Effector memory CD4-positive, alpha-beta T cell (primary cell): ENCODE data around the gene RAMP3.

Experiments
- DNase-seq, 3 donors: peaks; one replicate each; pipeline ENCODE4 v3.0.0-alpha.2; 2020
- H3K27ac ChIP-seq: 2 replicates; pipeline ENCODE4 v1.7.0; 2013; ENCODE audit warnings: mild to moderate bottlenecking, low read length, moderate library complexity; ENCODE audit not compliant: insufficient read depth, poor library complexity, severe bottlenecking
- H3K27me3 ChIP-seq: replicated peaks from 2 replicates; pipeline ENCODE4 v1.7.0; 2013; ENCODE audit warnings: mild to moderate bottlenecking, low read length; ENCODE audit not compliant: insufficient read depth, control insufficient read depth, poor library complexity, severe bottlenecking
- H3K36me3 ChIP-seq: 2 replicates; pipeline ENCODE4 v1.7.0; 2013; ENCODE audit warnings: mild to moderate bottlenecking, low read length, moderate library complexity; ENCODE audit not compliant: control insufficient read depth, insufficient read depth
- H3K4me1 ChIP-seq: 2 replicates; pipeline ENCODE4 v1.7.0; 2013; ENCODE audit warnings: low read length, mild to moderate bottlenecking; ENCODE audit not compliant: control insufficient read depth, insufficient read depth, poor library complexity, severe bottlenecking
- H3K4me3 ChIP-seq: 2 replicates; pipeline ENCODE4 v1.7.0; 2013; ENCODE audit warnings: low read length, low read depth, mild to moderate bottlenecking; ENCODE audit not compliant: insufficient read depth, poor library complexity, severe bottlenecking
- H3K9me3 ChIP-seq: 2 replicates; pipeline ENCODE4 v1.7.0; 2013; ENCODE audit warnings: mild to moderate bottlenecking, low read length, moderate library complexity; ENCODE audit not compliant: control insufficient read depth

RAMP3 gene

DNA sequence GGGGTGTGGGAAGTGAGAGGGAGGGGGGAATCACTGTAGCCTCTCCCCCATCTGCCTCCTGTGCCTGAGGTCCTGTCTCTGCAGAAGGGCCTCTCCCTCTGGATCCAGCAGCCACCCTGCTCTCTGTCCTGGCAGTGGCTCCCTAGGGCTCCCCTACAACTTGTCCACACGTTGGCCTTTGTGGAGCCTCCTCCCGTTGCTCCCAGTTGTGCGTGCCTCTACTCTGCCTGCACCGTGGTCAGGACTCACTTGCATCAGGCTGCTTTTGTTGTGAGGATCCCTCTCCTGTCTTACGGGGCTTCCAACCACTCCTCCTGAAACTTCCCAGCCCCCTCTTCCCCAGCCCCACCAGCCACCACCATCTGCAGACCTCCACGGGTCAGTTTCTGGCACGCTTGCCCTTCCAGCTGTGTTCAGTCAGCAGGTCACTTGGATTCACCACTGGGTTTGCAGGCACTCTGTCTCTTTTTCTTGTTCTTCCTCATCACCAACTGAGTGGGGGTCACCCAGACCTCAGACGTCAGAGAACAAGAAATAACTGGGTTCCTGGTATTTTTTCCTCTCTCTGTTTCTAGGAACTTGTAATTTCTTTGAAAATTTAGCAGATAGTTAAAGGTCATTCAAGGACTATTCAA, 62.3 kb downstream of the RAMP3 start:
- no peaks in the 10 kb centered on the region for H3K9me3 ChIP-seq
- no peak overlapping the region for H3K4me3 ChIP-seq
- DNase-seq, result no peak
- H3K4me1 ChIP-seq, result no peaks in the 10 kb centered on the region
- no peaks in the 10 kb centered on the region for H3K36me3 ChIP-seq
- no peaks in the 10 kb centered on the region for H3K27me3 ChIP-seq
- H3K27ac ChIP-seq, result no peak overlapping the region

DNA sequence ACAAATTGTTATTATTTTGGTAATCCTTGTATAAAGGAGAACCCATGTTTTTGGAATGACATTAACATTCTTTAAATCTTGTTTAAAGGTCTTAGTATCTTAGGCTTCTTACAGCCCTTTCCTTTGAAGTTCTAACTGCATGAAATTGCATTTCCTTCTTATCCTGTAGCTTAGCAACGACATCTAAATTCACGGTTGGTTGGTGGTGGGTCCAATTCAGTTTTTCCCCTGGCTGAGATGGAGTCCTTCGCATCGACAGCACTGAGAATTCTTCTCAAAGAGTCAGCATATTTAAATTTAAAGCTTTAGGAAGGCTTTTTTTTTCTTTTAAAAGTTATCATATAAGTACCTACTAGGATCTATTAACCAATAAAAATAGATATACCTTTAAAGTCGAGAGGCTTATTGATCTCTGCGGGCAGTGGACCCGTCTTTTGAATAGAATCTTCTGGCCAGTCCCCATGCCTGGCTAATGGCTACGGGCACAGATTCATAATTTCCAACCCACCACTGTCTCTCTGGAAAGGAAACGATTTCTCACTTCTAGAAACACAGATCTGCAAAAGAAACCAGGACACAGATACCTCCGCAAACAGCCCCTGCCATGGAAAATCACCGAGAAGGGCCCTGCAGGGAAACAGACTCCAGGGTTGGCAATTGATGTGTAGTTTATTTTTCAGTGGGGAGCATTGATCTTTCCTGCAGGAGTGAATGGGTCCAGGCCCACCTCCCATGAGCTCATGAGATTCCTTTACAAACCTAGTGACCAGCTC, 63.4 kb downstream of the RAMP3 start:
- Histone ChIP-seq H3K4me3 (no peak overlapping the region), H3K9me3 (no peaks in the 10 kb centered on the region), H3K4me1 (no peaks in the 10 kb centered on the region), H3K27me3 (no peaks in the 10 kb centered on the region), H3K36me3 (no peaks in the 10 kb centered on the region), H3K27ac (no peak overlapping the region)
- DNase-seq, result no peak

DNA sequence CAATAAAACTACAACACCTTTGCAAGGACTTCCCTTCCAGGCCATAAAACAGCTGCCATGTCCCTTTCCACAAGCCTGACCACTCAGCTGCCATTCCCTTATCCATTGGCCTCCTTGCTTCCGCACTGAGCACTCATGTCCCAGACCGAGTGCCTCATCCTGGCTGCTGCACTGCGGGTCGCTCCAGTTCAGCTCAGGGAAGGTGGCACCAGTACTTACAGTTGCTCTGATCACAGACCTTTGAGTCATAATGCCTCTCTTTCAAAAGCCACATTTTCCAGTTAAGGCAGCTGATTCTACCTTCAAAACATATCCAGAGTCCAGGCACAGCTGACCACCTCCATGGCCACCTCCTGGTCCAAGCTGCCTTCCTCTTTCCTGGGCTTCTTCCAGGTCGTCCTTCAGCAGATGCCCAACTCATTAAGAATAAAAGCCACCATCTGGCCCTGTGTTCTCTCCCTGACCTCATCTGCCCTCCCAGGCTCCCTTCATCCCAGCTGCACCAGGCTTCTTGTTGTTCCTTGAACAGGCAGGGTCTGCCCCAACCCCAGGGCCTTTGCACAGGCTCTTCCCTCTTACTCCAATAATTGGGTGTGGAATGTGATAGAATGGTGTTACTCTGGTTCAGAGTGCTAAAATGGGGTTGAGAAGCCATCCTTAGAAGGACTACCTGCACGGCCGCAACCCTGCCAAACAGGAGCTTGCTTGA, 64.5 kb downstream of the RAMP3 start:
- H3K36me3 ChIP-seq, result no peaks in the 10 kb centered on the region
- no peaks in the 10 kb centered on the region for H3K27me3 ChIP-seq
- no peaks in the 10 kb centered on the region for H3K4me1 ChIP-seq
- H3K9me3 ChIP-seq, result no peaks in the 10 kb centered on the region
- H3K27ac ChIP-seq, result no peak overlapping the region
- no peak overlapping the region for H3K4me3 ChIP-seq
- DNase-seq, result no peak

DNA sequence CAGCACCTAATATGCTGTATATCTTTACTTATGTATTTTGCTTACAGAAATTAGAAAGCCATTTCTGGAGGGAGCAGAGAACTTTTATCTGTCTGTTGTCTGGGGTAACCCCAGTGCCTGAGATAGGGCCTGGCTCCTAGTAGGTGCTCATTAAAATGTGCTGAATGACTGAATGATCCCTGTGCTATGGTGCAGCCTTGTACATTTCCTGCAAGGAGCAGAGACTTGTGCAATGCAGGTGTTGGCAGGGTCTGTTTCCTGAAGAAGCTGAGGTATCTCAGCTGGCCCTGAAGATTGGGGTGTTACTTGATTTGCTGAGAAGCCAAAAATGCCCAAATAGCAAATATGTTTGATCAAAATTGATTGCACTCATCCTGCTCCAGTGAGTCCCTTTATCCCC, 65.5 kb downstream of the RAMP3 start:
- Histone ChIP-seq H3K27ac (no peak overlapping the region), H3K36me3 (no peaks in the 10 kb centered on the region), H3K4me3 (no peak overlapping the region), H3K27me3 (peaks cover 2% of the 10 kb centered on the region), H3K9me3 (no peaks in the 10 kb centered on the region), H3K4me1 (no peaks in the 10 kb centered on the region)
- no peak for DNase-seq

DNA sequence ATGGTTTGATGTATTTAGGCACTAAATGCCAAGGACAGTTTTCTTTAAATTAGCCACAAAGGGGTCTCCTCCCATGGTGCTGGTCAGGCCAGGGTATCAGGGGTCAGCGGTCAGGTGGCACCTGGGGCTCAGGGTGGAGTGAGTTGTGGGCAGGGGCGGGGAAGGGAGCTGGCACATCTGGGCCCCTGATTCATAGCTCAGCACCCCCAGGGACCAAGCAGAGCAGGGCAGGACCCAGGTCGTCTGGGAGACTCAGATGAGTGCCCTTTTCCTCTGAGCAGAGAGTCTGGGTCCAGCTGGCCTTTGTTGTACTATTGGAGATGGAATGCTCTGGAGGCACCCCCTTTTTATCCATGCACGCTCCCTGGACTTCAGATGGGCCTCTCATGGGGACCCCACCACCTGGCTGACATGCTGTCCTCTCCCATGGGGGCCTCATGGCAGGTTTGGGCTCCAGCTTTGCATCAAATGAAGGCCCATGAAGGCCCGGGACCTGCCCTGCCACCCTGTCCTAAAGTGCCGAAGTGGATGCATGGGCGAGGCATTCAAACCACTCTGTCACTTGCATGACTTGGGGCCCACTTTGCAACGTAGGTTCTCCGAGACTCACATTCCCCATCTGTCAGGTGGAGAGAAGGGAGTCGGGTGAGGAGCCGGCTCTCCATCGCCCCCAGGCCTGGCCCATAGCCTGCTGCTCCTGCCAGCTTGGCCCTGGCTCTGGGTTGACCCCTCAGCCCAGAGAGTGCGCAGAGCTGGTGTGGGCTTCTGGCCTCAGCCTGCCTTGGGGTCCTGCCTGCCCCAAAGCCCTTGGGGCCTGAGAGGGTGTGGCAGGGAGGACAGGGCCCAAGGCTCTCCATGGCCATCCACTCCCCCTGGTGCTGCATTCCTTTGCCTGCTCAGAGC, 66.4 kb downstream of the RAMP3 start:
- Histone ChIP-seq H3K27ac (no peak overlapping the region), H3K27me3 (peaks cover 2% of the 10 kb centered on the region), H3K9me3 (no peaks in the 10 kb centered on the region), H3K4me3 (no peak overlapping the region), H3K36me3 (no peaks in the 10 kb centered on the region), H3K4me1 (no peaks in the 10 kb centered on the region)
- DNase-seq, result no peak

DNA sequence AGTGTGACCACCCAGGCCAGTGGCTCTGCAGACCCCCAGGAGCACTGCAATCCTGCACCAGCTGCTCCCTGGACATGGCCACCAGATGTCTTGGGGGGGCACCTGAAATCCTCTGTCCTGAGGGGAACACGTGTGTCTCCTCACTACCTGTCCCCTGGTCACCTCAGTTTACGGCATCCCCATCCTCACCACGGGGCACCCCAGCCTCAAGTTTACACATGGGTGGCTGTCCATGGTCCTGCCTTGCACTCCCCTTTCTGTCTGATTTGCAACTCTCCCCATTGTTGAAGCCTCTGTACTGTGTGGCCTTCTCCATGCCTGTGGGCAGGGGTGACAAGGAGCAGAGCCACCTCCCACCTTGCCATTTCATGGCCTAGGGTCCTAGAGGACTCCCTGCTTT, 67.2 kb downstream of the RAMP3 start:
- Histone ChIP-seq H3K27me3 (peaks cover 2% of the 10 kb centered on the region), H3K9me3 (no peaks in the 10 kb centered on the region), H3K27ac (no peak overlapping the region), H3K36me3 (no peaks in the 10 kb centered on the region), H3K4me1 (no peaks in the 10 kb centered on the region), H3K4me3 (no peak overlapping the region)
- no peak for DNase-seq

DNA sequence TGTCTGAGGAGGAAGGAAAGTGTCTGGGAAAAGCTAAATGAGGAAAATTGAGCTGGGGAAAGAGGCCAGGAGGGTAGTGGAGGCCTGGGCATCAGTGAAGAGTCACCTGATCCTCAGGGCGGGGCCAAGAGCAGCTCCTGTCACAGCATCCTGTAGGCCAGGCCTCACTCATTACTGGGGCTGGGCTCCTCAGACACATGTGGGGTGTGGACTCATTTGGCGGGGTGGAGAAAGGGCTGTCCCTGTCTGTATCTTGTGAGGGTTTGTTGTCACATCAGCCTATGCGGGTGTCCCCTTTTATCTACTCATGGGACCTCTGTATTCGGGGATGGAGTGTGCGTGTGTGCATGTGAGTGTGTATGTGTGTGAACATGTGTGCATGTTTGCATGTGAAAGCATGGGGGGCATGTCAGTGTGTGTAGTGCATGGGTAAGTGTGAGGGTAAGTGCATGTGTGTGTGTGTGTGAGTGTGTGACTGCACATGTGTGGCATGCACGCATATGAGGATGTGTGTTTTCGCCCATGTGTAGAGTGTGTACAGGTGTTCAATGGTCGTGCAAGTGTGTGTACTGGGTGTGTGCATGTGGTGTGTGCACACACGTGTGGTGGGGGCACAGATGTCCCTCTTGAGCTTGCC, 67.8 kb downstream of the RAMP3 start:
- Histone ChIP-seq H3K4me1 (no peaks in the 10 kb centered on the region), H3K27me3 (peaks cover 2% of the 10 kb centered on the region), H3K4me3 (no peak overlapping the region), H3K9me3 (no peaks in the 10 kb centered on the region), H3K36me3 (no peaks in the 10 kb centered on the region), H3K27ac (no peak overlapping the region)
- DNase-seq, result no peak

DNA sequence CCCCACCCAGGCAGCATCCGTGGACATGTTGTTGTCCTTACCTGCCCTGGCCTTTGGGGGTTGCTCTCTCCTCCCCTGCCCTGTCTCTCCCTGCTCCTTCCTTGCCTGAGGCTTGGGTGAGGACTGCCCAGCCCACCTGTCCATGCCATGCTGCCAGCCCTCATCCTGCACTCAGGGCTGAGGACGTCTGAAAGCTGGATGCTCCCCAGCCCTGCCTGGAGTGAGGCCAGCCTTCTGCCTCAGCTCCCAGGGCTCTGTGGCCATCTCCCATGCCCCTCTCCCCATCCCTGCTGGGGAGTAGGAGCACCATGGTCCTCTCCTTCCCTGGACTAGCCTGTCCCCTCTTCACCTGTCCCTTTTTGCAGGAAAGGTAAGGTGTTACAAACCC, 68.4 kb downstream of the RAMP3 start:
- Histone ChIP-seq H3K9me3 (no peaks in the 10 kb centered on the region), H3K4me3 (no peak overlapping the region)
- DNase-seq, result no peak

DNA sequence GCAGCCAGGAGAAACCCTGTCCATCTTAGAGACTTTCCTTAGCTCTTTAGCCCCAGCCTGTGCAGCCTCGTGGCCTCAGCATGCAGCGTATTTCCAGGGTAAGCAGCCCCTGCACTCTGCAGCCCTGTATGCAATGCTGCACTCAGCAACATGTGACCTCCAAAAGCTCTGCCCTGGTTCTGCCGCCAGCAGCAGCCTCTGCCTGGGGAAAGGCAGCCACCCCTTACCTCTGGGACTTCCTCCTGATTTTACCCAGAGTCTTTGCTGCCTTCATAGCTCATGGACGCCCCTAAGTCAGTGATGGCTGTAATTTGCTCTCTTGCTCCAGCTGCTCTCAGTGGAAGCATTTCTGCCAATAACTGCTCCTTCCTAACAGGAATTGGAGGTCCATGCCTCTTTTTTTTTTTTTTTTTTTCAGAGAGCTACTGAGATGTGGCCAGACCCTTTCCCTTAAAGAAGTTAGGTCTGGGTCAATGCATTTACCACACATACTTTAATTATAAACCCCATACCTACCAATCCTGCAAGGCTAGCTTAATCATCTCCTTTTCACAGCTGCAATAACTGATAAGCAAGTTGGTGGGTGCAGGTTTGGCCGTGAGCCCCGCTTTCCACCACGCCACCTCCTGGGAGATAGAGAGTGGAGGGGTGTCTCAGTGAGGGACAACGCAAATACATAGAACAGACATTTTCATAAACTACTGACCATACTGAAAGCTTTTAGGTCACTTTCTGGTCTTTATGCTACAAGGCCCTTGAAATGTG, 71.7 kb downstream of the RAMP3 start:
- Histone ChIP-seq H3K4me1 (no peaks in the 10 kb centered on the region), H3K27ac (no peak overlapping the region), H3K27me3 (peaks cover 2% of the 10 kb centered on the region), H3K9me3 (no peaks in the 10 kb centered on the region), H3K4me3 (no peak overlapping the region), H3K36me3 (no peaks in the 10 kb centered on the region)
- DNase-seq, result no peak

More for the DNA sequence above, 68.4 kb downstream of the RAMP3 start:
- Histone ChIP-seq H3K4me1 (no peaks in the 10 kb centered on the region), H3K36me3 (no peaks in the 10 kb centered on the region), H3K27me3 (peaks cover 2% of the 10 kb centered on the region), H3K27ac (no peak overlapping the region)
